GM19023 (cell line): ENCODE data around the gene TTLL10.
"Not testable (repeated sequence)": the region's sequence is repeated elsewhere in the genome, so short reads cannot be mapped to it uniquely, and the experiment has no call there.

Experiments used
- ATAC-seq: cut with Tn5 transposase; IDR thresholded peaks from one replicate; pipeline ENCODE4 v1.9.1; 2021; ENCODE audit warnings: mild to moderate bottlenecking, moderate library complexity; ENCODE audit not compliant: unreplicated experiment

TTLL10 gene

DNA sequence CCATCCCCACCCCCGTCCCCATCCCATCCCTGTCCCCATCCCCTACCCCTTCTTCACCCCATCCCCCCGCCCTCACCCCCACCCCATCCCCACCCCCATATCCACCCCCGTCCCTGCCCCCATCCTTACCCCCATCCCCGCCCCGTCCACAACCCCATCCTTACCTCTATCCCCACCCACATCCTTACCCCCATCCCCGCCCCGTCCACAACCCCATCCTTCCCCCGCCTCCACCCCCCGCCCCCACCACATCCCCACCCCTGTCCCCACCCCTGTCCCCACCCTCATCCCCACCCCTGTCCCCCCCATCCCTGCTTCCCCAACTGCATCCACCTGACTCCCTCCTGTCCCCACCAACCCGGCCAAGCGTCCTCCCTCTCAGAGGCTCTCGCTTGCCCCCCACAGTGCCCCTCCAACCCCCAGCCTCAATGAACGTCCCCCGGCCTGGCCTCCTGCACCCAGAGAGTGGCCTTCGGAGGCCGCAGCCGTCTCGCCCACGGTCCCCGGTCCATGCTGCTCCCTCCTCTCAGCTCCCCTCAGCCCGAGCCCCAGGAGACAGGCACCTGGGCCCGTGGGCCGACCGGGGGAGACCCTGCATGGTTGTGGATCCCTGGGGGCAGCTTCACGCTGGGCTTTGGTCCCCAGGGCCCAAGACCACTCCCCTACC lies 32.3 kb upstream of the TTLL10 start:
- ATAC-seq = no peak

DNA sequence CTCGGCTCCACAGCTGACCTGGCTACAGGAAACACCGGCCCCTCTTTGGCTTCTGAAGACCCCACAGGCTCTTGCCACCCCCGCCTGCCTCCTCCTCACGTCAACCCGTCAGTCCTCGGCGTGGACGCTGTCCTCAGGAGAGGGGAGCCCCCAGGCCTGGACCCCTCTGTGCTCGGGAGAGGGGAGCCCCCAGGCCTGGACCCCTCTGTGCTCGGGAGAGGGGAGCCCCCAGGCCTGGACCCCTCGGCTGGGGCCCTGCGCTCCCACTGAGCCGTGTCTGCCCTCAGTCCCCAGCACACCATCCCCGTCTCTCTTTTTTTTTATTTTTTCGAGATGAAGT lies 31.8 kb upstream of the TTLL10 start:
- ATAC-seq = no peak

DNA sequence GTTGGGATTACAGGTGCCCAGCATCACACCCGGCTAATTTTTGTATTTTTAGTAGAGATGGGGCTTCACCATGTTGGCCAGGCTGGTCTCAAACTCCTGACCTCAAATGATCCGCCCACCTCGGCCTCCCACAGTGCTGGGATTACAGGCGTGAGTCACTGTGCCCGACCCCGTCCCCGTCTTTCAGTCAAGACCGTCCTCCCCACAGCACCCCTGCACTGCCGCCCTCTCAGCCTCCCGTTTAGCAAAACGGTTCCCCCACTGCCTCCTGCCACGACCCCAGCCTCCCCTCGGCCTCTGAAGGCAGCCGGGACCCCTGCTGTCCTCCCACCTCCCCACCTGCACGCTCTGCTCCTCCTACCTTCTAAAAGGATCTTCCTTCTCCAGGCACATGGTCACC lies 31.3 kb upstream of the TTLL10 start:
- ATAC-seq = not testable (repeated sequence)

DNA sequence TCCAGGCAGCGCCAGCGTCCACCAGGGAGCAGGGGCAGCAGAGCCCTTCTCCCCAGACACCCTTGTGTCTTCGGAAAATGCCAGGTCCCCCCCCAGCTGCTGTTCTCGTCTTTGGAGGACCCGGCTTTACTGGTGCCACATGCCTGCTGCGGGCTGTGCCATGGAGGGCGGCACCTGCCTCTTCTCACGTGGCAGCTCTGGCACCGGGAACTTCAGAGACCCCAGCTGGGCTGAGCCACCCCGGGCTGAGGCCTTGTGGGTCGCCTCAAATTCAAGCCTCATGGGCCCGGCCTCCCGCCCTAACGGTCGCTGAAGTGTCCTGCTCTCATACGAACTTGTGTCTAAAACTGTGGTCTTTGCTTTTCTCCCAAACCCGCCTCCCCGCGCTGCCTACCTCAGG lies 30.8 kb upstream of the TTLL10 start:
- no peak for ATAC-seq

DNA sequence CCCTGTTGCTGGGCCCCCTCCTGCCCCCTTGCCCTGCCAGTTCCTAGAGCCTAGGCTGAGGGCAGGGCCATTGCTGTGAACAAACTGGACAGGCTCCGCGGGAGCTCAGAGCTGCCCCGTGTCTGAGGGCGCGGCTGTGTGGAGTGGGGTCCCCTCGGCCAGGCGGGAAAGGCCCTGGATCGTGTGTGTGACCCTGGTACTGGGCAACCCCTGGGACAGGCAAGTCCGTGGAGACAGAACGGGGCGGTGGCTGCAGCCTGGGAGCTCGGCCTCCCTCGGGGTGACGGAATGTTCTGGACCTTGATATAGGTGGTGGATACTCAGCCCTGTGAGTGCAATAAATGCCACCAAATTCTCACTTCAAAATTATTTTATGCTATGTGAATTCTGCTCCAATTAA lies 30.0 kb upstream of the TTLL10 start:
- no peak for ATAC-seq

DNA sequence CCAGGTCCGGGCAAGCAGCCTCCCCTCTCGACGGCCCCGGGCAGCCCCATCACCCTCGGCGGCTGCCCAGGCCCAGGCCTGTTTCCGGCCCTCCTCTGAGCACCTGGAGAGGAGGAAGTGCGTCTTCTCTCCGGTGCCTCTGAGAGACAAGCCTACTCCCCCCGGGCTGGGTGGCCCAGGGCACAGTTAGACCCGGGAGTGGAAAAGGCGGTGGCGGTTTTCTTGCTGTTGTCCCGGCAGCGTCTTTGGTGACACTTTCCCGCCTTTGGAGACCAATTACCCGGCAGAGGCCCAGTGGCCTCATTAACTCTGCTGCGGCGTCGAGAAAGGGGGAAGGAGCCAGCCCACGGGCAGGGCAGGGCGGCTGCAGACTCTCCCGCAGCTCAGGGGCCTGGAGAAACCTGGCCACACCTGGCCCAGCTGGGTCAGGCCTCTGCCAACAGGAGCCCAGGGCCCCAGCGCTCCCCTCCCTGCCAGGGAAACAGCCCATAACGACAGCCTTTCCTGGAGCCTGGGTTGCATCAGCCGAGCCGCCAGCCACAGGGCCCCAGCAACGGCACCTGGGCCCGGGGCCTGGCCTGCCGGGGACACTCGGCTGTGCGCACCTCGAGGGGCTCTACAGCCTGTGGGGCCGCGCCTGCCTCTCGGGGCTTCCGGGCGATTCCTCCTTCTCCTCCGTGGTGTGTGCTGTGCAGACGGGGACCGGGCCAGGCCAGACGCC lies 29.4 kb upstream of the TTLL10 start:
- ATAC-seq = no peak

DNA sequence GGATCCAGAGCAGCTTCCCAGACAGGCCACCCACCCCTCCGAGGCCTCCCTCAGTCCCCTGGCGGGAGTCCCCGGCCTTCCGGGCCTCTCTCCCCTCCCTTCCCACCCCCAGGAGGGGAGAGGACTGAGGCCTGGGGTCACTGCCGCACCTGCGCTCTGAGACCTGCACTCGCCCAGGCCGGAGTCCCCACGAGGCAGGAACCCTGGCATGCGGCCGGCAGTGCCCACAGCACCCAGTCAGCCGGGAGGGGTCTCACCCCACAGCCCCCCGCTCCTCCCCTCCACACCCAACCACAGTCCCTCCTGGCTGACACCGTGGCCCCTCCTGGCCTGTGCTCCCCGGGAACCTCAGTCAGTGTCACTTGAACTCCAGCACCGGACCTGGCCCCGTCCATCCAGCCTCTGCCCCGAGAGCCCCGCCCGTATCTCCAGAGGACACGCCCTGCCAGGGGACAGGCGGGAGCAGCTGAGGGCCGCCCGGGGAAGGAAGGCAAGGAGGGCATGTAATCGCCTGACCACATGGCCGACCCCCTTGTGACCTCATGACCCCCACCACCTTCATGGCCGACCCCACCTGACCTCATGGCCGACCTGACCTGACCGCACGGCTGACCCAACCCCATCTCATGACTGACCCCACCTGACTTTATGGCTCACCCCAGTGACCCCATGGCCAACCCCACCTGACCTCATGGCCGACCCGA lies 28.7 kb upstream of the TTLL10 start:
- no peak for ATAC-seq

DNA sequence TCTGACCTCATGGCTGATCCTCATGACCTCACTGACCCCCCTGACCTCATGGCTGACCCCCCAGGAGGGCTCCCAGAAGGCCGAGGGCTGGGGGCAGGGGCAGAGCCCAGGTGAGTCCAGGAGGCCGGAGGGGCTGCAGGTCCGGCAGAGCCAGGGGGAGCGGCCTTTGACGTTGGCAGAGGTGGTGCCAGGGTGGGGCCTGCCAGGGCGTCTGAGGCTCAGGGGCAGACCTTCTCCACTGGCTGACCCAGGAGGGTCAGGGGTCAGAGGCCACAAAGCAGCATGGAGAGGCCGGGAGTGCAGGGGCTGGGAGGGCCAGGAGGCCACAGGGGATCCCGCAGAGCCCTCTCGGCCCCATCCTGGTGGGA lies 28.1 kb upstream of the TTLL10 start:
- no peak for ATAC-seq

DNA sequence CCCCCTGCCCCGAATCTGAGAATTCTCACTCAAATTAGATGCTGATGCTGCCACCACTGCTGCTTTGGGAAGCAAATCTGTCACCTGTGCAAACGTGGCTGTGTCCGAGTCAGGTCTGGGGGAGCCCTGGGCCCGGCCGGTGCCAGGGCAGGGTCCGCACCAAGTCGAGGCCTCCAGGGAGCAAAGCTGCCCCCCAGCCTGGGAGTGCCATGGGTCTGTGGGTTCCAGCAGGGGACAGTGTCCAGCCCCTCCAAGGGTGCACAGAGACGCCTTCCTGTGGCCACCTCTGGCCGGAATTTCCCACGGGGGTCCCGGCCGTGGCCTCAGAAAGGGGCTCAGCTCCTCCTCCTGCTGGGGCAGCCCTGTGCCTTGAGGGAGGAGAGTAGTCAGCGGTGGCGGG lies 27.7 kb upstream of the TTLL10 start:
- ATAC-seq = no peak

DNA sequence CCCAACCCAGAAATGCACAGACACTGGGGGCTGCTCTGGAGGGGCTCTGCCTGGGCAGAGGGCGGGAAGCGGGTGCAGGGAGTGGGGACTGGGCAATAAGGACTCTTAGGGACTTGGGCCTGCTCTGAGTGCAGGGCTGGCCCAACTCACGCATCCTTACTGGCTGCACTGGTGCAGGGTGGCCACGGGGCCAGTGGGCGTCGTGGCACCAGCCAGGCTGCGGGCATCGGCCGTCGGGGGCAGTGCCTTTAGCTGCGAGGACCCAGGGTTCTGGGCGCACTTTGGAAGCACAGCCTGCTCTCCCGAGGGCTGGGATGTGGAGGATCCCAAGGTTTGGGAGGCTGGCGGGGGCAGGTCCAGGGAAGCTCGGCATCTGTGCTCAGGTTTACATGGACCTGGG lies 27.1 kb upstream of the TTLL10 start:
- ATAC-seq = no peak

DNA sequence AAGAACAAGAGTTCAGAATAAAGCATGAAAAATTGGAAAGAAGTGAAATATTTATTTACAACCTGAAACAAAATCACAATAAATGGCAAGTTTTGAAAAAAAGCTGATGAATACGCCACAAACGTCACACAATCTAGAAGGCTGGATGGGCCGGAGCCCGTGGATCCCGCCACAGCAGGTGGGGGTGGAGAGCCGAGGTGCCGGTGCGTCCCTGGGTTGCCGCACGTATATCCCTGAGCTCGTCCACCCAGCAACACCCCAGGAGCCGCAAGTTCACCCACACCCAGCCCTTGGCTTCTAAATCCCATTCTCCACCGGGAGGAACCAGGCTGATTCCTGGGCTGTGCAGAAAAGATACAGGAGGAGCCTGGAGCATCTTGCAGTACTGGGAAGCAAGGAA lies 25.6 kb upstream of the TTLL10 start:
- no peak for ATAC-seq

DNA sequence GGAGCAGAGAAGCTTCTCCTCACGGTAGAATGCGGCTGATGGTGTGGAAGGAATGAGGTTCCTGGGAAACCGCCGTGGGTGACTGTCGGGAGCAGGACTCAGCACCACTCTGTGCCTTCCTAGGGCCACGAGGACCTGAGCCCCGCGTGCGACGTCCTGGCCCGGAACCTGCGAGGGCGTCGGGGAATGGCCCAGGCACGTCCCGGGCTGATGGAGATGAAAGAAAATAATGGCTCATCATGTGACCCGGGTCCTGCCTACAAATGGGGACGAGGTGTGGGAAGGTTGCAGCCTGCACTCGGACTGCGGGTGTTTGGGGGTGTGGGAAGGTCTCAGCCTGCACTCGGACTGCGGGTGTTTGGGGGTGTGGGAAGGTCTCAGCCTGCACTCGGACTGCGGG lies 25.1 kb upstream of the TTLL10 start:
- ATAC-seq = no peak

DNA sequence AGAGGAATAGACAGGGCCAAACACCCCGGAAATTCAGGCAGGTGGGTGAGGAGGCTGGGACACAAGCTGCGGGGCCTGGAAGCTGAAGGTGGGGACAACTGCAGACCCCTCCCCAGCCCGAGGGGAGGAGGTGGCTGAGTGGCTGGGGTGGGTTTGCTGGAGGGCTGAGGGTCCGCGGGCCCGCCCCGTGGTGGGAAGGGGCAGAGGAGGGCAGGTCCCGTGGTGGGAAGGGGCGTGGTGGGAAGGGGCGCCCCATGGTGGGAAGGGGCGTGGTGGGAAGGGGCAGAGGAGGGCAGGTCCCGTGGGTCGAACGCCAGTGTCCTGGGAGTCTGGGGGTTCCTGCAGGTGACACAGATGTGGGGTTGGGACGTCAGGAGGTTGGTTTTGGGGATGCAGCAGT lies 24.3 kb upstream of the TTLL10 start:
- ATAC-seq = no peak

DNA sequence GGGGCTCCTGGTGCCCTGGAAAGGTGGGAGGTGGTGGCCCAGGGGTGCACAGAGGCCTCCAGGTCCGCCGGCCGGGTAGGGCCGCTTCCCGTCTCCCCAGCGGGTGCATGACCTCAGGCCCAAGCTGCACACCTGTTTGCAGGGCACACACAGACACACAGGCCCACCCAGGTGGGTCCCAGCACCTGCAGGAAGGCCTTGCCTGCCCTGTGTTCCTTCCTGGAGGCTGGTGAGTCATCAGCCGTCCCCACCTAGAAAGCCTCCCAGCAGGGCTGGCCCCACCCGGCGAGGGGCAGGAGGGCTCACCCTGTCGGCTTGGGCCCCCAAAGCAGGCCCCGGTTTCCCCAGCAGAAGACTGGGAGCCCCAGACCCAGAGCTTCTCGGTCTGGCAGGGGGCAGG lies 23.6 kb upstream of the TTLL10 start:
- ATAC-seq = no peak

DNA sequence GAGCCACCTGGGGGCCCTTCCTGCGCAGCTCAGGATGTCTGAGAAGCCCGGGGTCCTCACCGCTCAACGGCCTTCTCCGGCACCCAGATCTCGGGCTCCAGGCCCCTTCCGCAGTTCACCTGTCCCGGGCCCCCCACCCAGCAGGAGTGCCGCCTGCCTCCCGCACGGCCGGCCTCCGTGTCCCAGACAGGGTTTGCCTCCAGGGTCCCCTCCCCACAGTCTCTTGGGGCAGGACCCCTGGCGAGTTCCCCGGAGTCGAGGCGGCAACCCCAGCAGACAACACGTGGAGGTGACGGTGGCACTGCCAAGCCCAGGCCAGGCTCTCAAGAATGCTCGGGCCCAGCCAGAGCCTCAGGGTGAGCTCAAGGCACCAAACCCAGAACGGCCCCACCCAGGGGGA lies 22.4 kb upstream of the TTLL10 start:
- no peak for ATAC-seq

DNA sequence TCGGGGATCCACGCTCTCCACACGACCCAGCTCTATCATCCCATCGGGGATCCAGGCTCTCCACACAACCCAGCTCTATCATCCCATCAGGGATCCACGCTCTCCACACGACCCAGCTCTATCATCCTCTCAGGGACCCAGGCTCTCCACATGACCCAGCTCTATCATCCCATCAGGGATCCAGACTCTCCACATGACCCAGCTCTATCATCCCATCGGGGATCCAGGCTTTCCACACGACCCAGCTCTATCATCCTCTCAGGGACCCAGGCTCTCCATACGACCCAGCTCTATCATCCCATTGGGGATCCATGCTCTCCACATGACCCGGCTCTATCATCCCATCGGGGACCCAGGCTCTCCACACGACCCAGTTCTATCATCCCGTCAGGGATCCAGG lies 21.2 kb upstream of the TTLL10 start:
- not testable (repeated sequence) for ATAC-seq

DNA sequence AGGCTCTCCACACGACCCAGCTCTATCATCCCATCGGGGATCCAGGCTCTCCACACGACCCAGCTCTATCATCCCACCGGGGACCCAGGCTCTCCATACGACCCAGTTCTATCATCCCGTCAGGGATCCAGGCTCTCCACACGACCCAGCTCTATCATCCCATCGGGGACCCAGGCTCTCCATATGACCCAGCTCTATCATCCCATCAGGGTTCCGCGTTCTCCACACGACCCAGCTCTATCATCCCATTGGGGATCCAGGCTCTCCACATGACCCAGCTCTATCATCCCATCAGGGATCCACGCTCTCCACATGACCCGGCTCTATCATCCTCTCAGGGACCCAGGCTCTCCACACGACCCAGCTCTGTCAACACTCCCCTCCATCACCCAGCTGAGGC lies 20.5 kb upstream of the TTLL10 start:
- ATAC-seq = not testable (repeated sequence)

DNA sequence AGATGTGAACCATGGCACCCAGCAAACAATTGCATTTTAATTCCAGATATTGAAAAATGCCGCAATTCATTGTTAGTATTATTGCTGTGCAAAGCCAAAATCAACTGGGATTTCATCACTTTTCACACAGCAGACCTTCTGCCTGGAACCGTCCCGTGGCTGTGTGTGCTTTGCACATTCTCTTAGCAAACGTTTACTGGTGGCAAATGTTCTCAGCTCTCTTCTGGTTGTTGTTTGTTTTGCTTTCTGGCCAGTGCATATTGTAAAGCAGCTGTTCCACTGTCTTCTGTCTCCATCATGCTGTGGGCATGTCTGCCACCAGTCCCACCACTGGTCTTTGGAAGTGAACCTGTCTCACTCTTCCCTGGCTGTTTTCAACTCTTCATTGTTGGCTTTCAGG lies 19.8 kb upstream of the TTLL10 start:
- ATAC-seq = no peak

DNA sequence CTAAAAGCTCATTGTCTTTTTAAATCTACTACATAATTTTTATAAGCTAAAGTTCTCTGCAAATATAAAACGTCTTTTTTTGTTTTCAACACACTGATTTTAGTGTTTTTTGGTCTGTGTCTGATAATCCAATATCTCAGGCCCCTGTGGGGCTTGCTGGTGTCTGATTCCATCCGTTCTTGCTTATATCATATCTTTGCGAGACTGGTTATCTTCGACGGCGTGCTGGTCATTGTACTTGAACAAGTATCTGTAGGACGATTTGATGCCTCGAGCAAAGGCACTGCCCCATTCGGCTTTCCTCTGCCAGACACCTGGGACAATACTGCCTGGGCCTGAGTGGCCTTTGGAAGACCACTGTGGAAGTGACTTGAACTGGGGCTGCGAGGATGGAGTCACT lies 18.4 kb upstream of the TTLL10 start:
- no peak for ATAC-seq

DNA sequence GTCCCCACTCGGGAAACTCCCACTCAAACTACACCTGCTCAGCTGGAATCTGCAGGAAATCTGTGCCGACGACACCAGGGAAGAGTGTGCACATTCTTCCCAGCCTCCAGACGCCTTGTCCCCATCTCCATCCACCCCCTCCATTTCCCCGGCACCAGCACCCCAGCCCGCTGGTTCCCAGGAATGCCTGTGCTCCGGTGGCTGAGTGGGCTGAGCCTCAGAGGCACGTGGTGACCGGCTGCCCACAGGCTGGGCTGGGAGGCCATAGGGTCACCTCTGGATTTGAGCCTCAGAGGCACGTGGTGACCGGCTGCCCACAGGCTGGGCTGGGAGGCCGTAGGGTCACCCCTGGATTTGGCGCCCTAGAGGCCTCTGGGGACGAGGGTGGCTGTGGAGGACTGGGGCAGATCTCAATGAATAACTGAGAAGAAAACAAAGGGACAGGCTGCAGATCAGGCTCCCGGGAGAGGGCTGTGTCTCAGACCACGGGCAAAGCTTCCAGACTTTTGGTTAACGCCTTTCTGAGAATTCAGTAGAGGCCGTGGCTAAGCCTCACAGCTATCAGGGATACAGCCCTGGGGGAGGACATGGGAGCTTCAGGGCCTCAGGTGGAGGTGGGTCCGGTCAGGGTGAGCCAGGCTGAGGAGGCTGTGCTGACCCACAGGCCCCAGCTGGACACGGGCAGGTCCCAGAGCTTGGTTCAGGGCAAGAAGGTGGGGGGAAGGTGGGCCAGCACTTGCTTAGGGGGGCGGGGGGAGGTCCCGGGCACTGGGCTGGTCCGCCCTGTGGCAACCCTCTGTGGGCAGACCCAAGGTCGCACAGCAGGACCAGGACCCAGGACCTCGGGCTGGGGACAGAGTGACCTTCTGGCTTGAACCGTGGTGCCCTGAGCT lies 17.3 kb upstream of the TTLL10 start:
- ATAC-seq = no peak

DNA sequence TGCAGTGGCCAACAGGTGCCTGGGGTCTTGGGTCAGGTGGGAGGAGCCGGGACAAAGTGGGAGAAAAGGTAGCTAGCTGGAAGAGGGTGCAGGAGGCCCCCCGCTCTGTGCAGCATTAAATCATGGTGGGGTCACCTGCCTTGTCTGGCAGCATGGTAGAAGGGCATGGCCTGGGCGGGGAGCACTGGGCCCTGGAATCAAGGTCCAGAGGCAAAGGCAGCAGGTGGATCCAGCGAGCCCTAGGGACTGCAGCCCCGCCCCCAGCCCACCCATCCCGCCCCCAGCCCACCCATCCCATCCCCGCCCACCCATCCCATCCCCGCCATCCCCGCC lies 16.7 kb upstream of the TTLL10 start:
- ATAC-seq = no peak
